Mucosa of rectum (tissue), 2 donors: ENCODE data around the gene CLSTN2.

Experiments used
- H3K27ac ChIP-seq, 2 donors: one replicate each; pipeline ENCODE4 v1.7.0; 2013; ENCODE audit warnings: inconsistent platforms in 2 of 2, low read depth in 2 of 2, low read length in 2 of 2
- H3K27me3 ChIP-seq, 2 donors: one replicate each; pipeline ENCODE4 v1.7.0; 2013; ENCODE audit warnings: low read length in 2 of 2; ENCODE audit not compliant: control insufficient read depth in 2 of 2, insufficient read depth in 2 of 2
- H3K36me3 ChIP-seq, 2 donors: one replicate each; pipeline ENCODE4 v1.7.0; 2013; ENCODE audit warnings: low read length in 2 of 2; ENCODE audit not compliant: control insufficient read depth in 2 of 2, insufficient read depth in 2 of 2
- H3K4me1 ChIP-seq, 2 donors: one replicate each; pipeline ENCODE4 v1.7.0; 2013; ENCODE audit warnings: low read length in 2 of 2, mild to moderate bottlenecking in 1 of 2; ENCODE audit not compliant: control insufficient read depth in 2 of 2, insufficient read depth in 2 of 2
- H3K4me3 ChIP-seq, 2 donors: one replicate each; pipeline ENCODE4 v1.7.0; 2013; ENCODE audit warnings: low read length in 2 of 2
- H3K9ac ChIP-seq, 2 donors: one replicate each; pipeline ENCODE4 v1.7.0; 2013; ENCODE audit warnings: low read length in 2 of 2, low read depth in 1 of 2, mild to moderate bottlenecking in 1 of 2
- H3K9me3 ChIP-seq, 2 donors: one replicate each; pipeline ENCODE4 v1.7.0; 2013; ENCODE audit warnings: low read length in 2 of 2; ENCODE audit not compliant: control insufficient read depth in 2 of 2
- donor health status: healthy.
- donor health status: Normal muscosa, but diverticular disease.

Gene CLSTN2

DNA sequence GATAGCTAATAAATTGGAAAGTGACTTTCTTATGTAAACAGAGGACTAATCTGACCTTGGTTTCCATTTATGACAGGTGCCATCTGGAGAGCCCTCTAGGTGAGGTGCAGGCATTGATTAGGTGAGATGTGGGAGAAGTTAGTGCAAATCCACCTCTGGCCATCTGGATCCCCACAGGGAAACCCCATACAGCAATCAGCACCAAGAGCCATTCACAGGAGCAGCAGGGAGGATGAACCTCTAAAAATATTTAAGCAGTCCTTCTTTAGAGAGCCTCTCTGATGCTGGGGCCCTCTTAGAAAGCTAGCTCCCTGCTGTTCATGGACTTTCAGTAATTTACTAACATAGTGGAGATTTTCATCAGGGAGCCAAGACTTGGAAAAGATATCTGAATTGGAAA, 69.3 kb downstream of the CLSTN2 start:
- H3K36me3 ChIP-seq = no peaks in the 10 kb centered on the region
- H3K4me3 ChIP-seq = no peak overlapping the region
- H3K9me3 ChIP-seq = no peaks in the 10 kb centered on the region
- H3K9ac ChIP-seq = no peak overlapping the region
- no peak overlapping the region for H3K27ac ChIP-seq
- no peaks in the 10 kb centered on the region for H3K27me3 ChIP-seq
- no peaks in the 10 kb centered on the region for H3K4me1 ChIP-seq

DNA sequence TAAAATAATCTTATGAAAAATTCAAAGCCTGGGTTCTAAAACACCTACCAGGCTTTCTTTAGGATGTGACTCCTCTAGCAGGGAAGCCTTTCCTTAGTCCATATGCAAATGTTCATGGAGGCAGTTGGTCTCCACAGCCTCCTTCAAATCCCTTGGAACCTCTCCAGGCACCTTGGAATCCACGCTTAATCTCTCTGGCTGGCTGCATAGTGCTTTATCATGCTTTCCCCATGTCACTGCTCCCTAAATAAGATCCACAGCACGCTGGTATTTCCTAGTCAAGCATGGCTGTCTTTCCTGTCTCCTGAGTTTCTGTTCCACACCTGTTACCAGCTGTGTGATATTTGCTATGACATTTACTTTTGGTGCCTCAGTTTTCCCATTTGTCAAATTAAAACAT, 71.3 kb downstream of the CLSTN2 start:
- no peaks in the 10 kb centered on the region for H3K27me3 ChIP-seq
- H3K27ac ChIP-seq = no peak overlapping the region
- H3K9me3 ChIP-seq = no peaks in the 10 kb centered on the region
- H3K36me3 ChIP-seq = no peaks in the 10 kb centered on the region
- no peak overlapping the region for H3K4me3 ChIP-seq
- no peak overlapping the region for H3K9ac ChIP-seq
- no peaks in the 10 kb centered on the region for H3K4me1 ChIP-seq

DNA sequence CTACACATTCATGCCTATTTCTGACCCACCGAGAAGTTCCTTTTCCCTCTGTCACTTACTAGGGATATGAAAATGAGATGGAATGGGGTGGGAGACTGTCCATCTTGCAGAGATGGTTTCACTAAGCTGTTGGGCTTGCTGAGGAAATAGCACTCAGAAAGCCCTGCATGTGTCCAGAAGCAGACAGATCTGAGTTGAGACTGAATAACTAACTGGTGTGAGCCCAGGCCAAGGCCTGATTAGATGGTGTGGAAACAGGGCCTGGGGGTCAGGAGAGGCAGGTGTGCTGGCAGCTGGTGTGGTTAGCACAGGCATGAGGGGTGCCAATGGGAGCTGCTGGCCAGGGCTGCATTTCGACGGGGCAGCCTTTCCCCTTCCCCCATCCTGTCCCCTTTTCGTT, 72.1 kb downstream of the CLSTN2 start:
- Histone ChIP-seq H3K9ac (no peak overlapping the region), H3K36me3 (no peaks in the 10 kb centered on the region), H3K27ac (no peak overlapping the region), H3K9me3 (no peaks in the 10 kb centered on the region), H3K4me3 (no peak overlapping the region), H3K27me3 (no peaks in the 10 kb centered on the region), H3K4me1 (no peaks in the 10 kb centered on the region)

DNA sequence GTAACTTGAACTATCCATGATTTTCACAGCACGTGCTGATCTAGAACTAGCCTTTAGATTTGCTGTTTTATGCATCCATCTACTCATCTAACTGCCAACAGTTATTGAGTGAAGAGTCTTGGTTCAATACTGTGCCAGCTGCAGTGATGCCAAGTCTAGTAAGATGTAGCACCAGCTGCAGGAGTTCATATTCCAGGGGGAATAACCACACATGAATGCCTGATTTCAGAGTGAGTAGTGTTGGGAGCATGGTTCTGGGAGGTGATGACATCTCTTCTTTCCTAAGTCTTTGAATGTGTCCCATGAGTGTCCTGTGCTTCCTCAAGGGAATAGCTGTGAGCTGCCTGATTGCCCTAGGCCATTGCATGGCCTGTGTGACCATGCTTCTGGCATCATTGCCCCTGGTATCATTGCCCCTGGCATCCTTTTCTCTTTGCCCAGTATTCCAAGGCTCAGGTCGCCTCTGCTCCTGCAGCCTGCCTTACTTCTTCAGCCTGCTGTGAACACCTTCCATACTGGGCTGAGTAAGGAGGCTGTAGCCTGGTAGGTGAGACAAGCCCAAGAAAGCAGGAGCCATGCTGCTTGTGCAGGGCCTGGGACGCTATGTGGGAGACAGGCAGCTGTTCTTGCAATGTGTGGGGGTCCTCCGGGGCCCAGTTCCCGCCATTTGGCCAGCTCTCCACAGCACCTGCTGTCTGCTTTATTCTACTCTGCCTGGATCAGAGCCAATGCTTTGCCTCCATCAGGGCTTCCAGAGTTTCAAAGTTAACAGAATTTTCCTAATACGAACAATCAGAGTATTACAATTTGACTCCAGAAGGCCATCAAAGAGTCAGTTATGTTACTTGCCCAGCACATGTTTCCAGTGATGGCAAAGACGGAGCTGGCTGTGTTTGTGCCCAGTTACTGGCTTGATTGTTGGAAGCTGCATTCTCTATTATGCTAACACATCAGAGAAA, 73.2 kb downstream of the CLSTN2 start:
- Histone ChIP-seq H3K4me3 (no peak overlapping the region), H3K4me1 (no peaks in the 10 kb centered on the region), H3K27me3 (no peaks in the 10 kb centered on the region), H3K36me3 (no peaks in the 10 kb centered on the region), H3K27ac (no peak overlapping the region), H3K9ac (no peak overlapping the region), H3K9me3 (no peaks in the 10 kb centered on the region)

DNA sequence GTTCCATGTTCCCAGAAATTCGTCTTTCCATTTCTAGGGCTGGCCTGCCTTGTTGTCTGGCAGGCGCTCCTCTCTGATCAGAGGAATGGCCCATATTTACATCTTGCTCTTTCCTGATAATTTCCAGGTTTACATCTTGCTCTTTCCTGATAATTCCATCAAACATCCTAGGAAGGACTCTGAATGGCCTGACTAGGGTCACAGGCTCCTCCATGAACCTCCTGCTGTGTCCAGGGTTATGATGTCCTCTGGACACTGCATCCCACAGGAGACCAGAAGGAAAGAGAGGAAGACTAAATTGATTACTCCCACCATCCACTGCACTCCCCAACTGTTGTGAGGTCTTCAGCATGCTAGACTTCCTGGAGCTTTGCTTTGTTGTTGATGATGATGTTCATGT, 75.4 kb downstream of the CLSTN2 start:
- no peak overlapping the region for H3K9ac ChIP-seq
- no peak overlapping the region for H3K27ac ChIP-seq

DNA sequence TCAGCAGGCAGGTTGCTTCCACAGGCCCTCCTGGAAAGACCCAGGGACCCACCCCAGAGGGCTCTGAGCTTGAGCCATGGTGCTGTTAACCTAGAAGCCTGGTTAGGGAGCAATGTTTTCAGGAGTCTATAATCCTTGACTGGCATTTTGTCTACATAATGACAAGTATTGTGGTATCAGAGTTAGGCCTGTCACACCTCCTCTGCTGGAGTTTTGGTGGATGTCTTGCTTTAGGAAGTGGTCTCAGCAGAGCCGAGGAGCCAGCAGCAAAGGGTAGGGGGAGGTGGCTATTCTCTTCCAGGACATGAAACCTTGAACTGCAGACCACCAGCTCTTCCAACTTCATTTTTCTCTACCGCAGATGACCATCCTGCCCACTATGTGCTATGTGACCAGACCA, 76.1 kb downstream of the CLSTN2 start:
- no peaks in the 10 kb centered on the region for H3K27me3 ChIP-seq
- H3K9ac ChIP-seq = no peak overlapping the region
- no peaks in the 10 kb centered on the region for H3K36me3 ChIP-seq
- no peaks in the 10 kb centered on the region for H3K9me3 ChIP-seq
- no peak overlapping the region for H3K27ac ChIP-seq
- no peak overlapping the region for H3K4me3 ChIP-seq
- H3K4me1 ChIP-seq = no peaks in the 10 kb centered on the region

More for the DNA sequence above, 75.4 kb downstream of the CLSTN2 start:
- Histone ChIP-seq H3K9me3 (no peaks in the 10 kb centered on the region), H3K4me3 (no peak overlapping the region), H3K36me3 (no peaks in the 10 kb centered on the region), H3K27me3 (no peaks in the 10 kb centered on the region), H3K4me1 (no peaks in the 10 kb centered on the region)

DNA sequence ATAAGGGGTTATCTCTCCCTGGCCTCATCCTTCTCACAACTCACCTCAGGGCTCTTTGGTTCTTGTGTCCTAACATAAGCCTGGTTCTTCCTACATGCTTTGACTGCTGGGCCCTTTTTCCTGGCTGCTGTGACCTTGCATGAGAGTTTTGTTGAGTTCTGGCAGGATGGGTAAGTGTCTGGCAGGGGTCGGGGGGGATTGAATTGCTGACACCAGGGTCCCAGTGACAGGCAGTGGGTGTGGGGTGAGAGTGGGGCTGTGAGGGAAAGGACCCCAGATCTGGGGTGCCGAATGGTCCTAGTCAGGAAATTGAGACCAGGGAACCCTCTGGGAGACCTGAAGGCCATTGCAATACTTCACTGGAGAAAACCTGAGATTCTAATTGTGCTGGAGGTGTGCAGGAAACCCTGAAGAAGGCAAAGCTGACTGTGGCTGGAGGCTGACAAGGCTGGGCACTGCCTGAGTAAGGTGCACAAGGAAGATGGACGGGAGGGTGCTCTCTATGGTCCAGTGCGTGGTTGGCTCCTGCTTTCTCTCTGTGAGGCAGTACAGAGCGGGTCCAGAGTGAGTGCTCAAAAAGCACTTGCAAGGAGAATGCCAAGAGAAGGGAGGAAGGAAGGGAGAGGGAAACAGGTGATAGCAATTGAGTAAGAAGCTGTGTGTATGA, 76.8 kb downstream of the CLSTN2 start:
- H3K4me3 ChIP-seq = no peak overlapping the region
- H3K36me3 ChIP-seq = no peaks in the 10 kb centered on the region
- no peaks in the 10 kb centered on the region for H3K27me3 ChIP-seq
- H3K9ac ChIP-seq = no peak overlapping the region
- H3K27ac ChIP-seq = no peak overlapping the region
- H3K9me3 ChIP-seq = no peaks in the 10 kb centered on the region
- H3K4me1 ChIP-seq = no peaks in the 10 kb centered on the region

DNA sequence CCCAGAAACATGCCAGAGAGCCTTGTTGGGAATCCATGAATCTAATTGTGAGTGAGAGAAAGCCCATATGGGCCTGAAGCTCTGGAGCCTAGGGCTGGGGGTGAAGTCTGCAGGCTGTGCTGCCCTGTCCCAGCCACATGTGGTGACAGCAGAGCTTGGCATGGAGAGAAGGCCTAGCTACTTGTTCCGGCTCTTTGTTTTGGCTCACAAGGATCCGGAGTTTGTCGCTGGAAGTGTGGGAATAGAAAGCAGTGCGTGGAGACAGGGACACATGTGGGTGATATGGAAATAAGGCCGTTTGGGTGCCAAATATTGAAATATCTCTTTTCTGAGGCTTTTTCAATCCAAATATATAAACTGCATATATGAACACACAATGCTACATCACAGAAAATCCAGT, 78.2 kb downstream of the CLSTN2 start:
- H3K9me3 ChIP-seq = no peaks in the 10 kb centered on the region
- H3K36me3 ChIP-seq = no peaks in the 10 kb centered on the region

DNA sequence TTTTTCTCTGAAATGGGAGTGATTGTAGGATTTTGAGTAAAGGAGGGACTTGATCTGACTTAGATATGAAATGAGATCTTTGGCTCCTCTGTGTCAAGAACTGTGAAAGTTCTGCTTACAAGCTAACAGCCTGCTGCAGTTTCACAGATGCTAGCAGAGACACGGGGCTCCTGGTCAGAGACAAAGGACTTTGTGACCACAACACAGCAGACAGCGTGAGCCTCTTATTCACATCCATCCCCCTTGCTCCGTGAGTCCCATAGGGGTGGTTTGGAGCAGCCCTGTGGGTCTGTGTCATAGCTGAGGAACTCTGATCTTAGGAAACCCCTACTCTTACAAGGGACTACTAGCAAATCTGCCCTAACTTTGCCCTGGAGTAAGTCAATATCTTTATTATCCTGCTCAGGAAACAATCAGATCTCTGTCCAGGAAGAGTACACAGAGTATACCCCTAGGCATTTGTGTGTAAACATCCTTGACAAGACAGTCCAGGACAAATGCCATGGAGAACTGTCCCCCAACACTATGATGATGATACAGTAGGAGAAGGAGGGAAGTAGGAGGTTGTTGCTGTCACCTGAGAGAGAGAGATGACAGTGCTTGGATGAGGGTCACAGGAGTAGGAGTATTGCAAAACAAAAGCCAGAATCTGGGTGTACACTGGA, 80.0 kb downstream of the CLSTN2 start:
- H3K4me3 ChIP-seq = no peak overlapping the region
- no peak overlapping the region for H3K27ac ChIP-seq
- no peak overlapping the region for H3K9ac ChIP-seq
- no peaks in the 10 kb centered on the region for H3K27me3 ChIP-seq
- H3K36me3 ChIP-seq = no peaks in the 10 kb centered on the region
- no peaks in the 10 kb centered on the region for H3K9me3 ChIP-seq
- no peaks in the 10 kb centered on the region for H3K4me1 ChIP-seq

More for the DNA sequence above, 78.2 kb downstream of the CLSTN2 start:
- Histone ChIP-seq H3K9ac (no peak overlapping the region), H3K27ac (no peak overlapping the region), H3K27me3 (no peaks in the 10 kb centered on the region), H3K4me3 (no peak overlapping the region), H3K4me1 (no peaks in the 10 kb centered on the region)

DNA sequence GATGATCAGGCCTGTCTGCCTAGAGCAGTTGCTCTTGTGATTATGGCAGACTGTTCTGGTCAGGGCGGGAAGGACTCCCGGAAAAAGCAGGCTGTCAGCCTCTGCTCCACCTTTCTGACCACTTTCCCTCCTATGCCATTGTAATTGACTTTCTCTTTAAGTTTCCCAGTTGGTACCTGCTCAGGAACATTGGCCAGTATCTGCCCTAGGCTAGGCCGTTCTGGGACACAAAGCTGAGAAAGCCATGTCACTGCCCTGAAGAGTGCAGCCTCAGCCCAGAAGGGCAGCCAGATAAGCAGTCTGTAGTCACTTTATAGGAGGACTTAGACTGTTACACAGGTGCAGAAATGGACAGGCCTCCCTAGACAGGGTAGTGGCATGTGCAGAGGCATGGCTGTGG, 80.8 kb downstream of the CLSTN2 start:
- Histone ChIP-seq H3K4me3 (no peak overlapping the region), H3K27me3 (no peaks in the 10 kb centered on the region), H3K9ac (no peak overlapping the region), H3K9me3 (no peaks in the 10 kb centered on the region), H3K27ac (no peak overlapping the region), H3K4me1 (no peaks in the 10 kb centered on the region), H3K36me3 (no peaks in the 10 kb centered on the region)
